MM.1S (cell line): Measurements from ENCODE around the gene CKLF.

ENCODE experiments used
- DNase-seq: peaks from one replicate; pipeline ENCODE4 v3.0.0-alpha.2; 2015
- H2AFZ ChIP-seq: fragments of 300-600 bp; sonication (generic); 2 replicates; pipeline ENCODE4 v1.6.0; 2016; ENCODE audit warnings: antibody characterized with exemption, low read length
- H3F3A ChIP-seq: fragments of 300-600 bp; sonication (generic); 2 replicates; pipeline ENCODE4 v1.6.1; 2016; ENCODE audit warnings: mild to moderate bottlenecking, antibody characterized with exemption, low read length, moderate library complexity, mixed read lengths; ENCODE audit not compliant: insufficient read depth
- H3K27ac ChIP-seq: fragments of 300-600 bp; sonication (generic); 2 replicates; pipeline ENCODE4 v1.5.1; 2016; ENCODE audit warnings: mild to moderate bottlenecking, low read length
- H3K27me3 ChIP-seq: fragments of 300-600 bp; sonication (generic); replicated peaks from 2 replicates; pipeline ENCODE4 v1.6.0; 2016; ENCODE audit warnings: low read length; ENCODE audit not compliant: insufficient read depth
- H3K36me3 ChIP-seq: fragments of 300-600 bp; sonication (generic); replicated peaks from 2 replicates; pipeline ENCODE4 v1.6.1; 2016; ENCODE audit warnings: mild to moderate bottlenecking, low read length, mixed read lengths; ENCODE audit not compliant: insufficient read depth
- H3K4me1 ChIP-seq: fragments of 300-600 bp; sonication (generic); 2 replicates; pipeline ENCODE4 v1.6.1; 2016; ENCODE audit warnings: low read length, mixed read lengths
- H3K4me2 ChIP-seq: fragments of 300-600 bp; sonication (generic); 2 replicates; pipeline ENCODE4 v1.6.0; 2016; ENCODE audit warnings: low read depth, low read length
- H3K4me3 ChIP-seq: fragments of 300-600 bp; sonication (generic); 2 replicates; pipeline ENCODE4 v1.5.1; 2016; ENCODE audit warnings: low read length, mixed read lengths
- H3K79me2 ChIP-seq: fragments of 300-600 bp; sonication (generic); 2 replicates; pipeline ENCODE4 v1.6.1; 2016; ENCODE audit warnings: mixed run types, low read length, mixed read lengths
- H3K9ac ChIP-seq: fragments of 300-600 bp; sonication (generic); 2 replicates; pipeline ENCODE4 v1.6.1; 2016; ENCODE audit warnings: low read length, mixed read lengths
- H3K9me2 ChIP-seq: fragments of 300-600 bp; sonication (generic); replicated peaks from 2 replicates; pipeline ENCODE4 v1.6.1; 2016; ENCODE audit warnings: mild to moderate bottlenecking, low read length, mixed read lengths; ENCODE audit not compliant: insufficient read depth
- H3K9me3 ChIP-seq: fragments of 300-600 bp; sonication (generic); replicated peaks from 2 replicates; pipeline ENCODE4 v1.6.1; 2016; ENCODE audit warnings: mild to moderate bottlenecking, low read length, mixed read lengths; ENCODE audit not compliant: insufficient read depth
- H4K20me1 ChIP-seq: fragments of 300-600 bp; sonication (generic); 2 replicates; pipeline ENCODE4 v1.6.1; 2016; ENCODE audit warnings: mild to moderate bottlenecking, low read length, moderate library complexity, mixed read lengths; ENCODE audit not compliant: insufficient read depth
- EZH2 ChIP-seq: fragments of 300-600 bp; sonication (generic); optimal IDR thresholded peaks from 2 replicates; pipeline ENCODE3; 2017; ENCODE audit warnings: low read depth, mild to moderate bottlenecking, antibody characterized with exemption, low read length, mixed read lengths
- EZH2phosphoT487 ChIP-seq: fragments of 300-600 bp; sonication (generic); IDR thresholded peaks from 2 replicates; pipeline ENCODE4 v1.6.1; 2018; ENCODE audit warnings: antibody characterized with exemption, low read length
- TF ChIP-seq, protein P1 (sequence below): fragments of 300-600 bp; sonication (generic); IDR thresholded peaks from 2 replicates; pipeline ENCODE4 v1.5.1; 2016; ENCODE audit warnings: antibody characterized with exemption, low read length, mixed read lengths

CKLF gene

DNA sequence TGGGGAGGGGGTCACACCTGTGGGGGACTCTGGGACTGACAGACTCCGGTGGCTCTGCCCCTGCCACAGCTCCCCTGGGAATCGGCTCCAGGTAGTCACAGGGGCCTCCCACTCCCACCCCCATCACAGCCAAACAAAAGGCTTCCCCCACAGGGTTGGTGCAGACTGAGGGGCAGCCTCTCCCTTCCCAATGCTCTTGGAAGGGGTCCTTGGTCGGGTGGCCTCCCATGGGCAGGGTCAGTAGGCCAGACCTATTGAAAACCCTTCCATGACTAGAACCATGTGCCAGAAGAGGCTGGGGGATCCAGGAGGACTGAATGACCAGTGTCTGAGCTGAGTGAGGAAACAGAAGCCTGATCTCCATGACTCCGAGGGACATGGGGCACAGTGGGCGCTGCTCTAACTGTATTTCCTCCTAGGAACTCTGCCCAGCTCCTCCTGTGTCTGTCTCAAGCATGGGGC lies 31.1 kb upstream of the CKLF start:
- Histone ChIP-seq H3K9me2 (no peaks in the 10 kb centered on the region), H3K79me2 (peaks cover 29% of the 10 kb centered on the region), H3K9me3 (no peaks in the 10 kb centered on the region), H3F3A (peaks cover 71% of the 10 kb centered on the region), H3K36me3 (no peaks in the 10 kb centered on the region), H3K27ac (peak overlapping the region; percentile 92), H2AFZ (no peak overlapping the region), H3K27me3 (no peaks in the 10 kb centered on the region), H3K4me2 (peak overlapping the region; percentile 77), H3K4me1 (peaks cover 86% of the 10 kb centered on the region), H3K9ac (peak overlapping the region; percentile 66), H4K20me1 (no peaks in the 10 kb centered on the region), H3K4me3 (no peak overlapping the region)
- TF ChIP-seq, protein P1, sequence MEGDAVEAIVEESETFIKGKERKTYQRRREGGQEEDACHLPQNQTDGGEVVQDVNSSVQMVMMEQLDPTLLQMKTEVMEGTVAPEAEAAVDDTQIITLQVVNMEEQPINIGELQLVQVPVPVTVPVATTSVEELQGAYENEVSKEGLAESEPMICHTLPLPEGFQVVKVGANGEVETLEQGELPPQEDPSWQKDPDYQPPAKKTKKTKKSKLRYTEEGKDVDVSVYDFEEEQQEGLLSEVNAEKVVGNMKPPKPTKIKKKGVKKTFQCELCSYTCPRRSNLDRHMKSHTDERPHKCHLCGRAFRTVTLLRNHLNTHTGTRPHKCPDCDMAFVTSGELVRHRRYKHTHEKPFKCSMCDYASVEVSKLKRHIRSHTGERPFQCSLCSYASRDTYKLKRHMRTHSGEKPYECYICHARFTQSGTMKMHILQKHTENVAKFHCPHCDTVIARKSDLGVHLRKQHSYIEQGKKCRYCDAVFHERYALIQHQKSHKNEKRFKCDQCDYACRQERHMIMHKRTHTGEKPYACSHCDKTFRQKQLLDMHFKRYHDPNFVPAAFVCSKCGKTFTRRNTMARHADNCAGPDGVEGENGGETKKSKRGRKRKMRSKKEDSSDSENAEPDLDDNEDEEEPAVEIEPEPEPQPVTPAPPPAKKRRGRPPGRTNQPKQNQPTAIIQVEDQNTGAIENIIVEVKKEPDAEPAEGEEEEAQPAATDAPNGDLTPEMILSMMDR, result no peak
- TF ChIP-seq EZH2phosphoT487, result no peak
- no peak for TF ChIP-seq EZH2
- DNase-seq, result no peak

DNA sequence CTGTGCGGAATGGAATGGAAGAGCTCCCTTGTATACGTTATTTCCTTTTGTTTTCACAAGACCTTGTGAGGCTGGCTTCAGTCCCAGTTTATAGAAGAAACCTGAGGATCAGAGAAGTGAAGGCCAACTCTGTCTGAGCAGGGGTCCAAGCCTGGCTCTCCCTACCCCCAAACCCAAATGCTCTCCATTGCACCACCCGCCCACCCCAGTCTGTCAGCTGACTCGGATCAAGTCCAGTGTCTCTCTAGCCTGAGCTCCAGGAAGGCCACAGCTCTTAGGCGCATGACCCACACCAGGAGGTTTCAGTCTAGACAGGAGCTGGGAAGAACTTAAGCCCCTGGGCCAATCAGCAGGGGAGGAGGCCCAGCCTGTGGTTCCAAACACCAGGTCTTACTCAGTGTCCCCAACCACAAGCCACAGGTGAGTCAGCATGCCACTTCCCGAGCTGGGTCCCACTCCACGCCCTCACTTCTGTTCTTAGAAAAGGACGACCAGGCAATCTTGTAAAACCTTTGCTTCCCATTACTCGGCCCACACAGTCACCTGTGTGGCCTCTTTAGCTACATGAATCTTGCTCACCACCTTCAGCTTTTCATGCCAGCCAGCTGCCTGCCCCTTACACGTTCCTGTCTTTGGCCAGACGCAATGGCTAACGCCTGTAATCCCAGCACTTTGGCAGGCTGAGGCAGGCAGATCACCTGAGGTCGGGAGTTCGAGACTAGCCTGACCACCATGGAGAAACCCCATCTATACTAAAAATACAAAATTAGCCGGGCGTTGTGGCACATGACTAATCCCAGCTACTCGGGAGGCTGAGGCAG lies 30.2 kb upstream of the CKLF start:
- peaks cover 29% of the 10 kb centered on the region for H3K79me2 ChIP-seq
- H2AFZ ChIP-seq, result no peak overlapping the region
- H3K4me3 ChIP-seq, result peak overlapping the region; percentile 15; the same call in 1 of the 2 replicates
- peak; percentile 96 for DNase-seq
- H3K36me3 ChIP-seq, result no peaks in the 10 kb centered on the region
- H3K27ac ChIP-seq, result peak overlapping the region; percentile 92
- no peaks in the 10 kb centered on the region for H3K9me3 ChIP-seq
- peaks cover 65% of the 10 kb centered on the region for H3F3A ChIP-seq
- no peaks in the 10 kb centered on the region for H3K27me3 ChIP-seq
- TF ChIP-seq, protein P1, result no peak
- TF ChIP-seq EZH2phosphoT487 (no peak), EZH2 (no peak)
- peak overlapping the region; percentile 66 for H3K9ac ChIP-seq
- peaks cover 83% of the 10 kb centered on the region for H3K4me1 ChIP-seq
- H3K9me2 ChIP-seq, result no peaks in the 10 kb centered on the region
- no peaks in the 10 kb centered on the region for H4K20me1 ChIP-seq
- H3K4me2 ChIP-seq, result peak overlapping the region; percentile 77

DNA sequence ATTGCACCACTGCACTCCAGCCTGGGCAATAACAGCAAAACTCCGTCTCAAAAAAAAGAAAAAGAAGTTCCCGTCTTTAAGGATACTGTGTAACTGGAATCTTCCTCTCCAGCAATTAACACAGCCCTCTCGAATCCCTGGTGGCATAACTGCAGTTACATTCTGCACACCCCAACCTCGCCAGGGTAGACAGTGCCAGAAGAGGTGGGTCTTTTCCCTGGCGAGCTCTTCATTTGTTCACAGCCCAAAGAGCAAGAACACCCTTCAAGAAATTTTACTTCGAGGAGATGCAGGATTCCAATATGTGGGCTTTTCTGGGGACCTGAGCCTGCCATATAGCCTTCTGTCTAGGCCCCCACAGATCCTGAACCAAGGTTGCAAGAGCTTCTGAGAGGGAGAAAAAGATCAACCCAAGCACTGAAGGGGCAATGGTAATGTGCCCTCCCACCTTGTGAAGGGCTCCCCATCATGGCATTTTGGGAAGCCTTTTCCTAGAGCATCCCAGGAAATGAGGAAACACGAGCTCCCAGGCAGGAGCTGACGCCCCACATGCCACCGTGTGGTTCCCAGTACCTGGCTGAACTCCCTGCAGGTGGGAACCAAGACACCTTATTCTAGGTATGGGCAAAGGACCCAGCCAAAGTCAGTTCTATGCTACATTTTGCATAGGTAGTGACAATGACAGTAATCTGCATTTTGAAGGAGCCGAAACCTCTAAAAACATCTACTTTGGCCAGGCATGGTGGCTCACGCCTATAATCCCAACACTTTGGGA lies 29.4 kb upstream of the CKLF start:
- Histone ChIP-seq H3K4me2 (peak overlapping the region; percentile 77), H3K9me3 (no peaks in the 10 kb centered on the region), H3K4me3 (no peak overlapping the region), H3K9ac (peak overlapping the region; percentile 66), H3K27me3 (no peaks in the 10 kb centered on the region), H2AFZ (no peak overlapping the region), H3K79me2 (peaks cover 23% of the 10 kb centered on the region), H3K4me1 (peaks cover 75% of the 10 kb centered on the region), H3K9me2 (no peaks in the 10 kb centered on the region), H3K27ac (peak overlapping the region; percentile 92), H3F3A (peaks cover 57% of the 10 kb centered on the region), H4K20me1 (no peaks in the 10 kb centered on the region), H3K36me3 (no peaks in the 10 kb centered on the region)
- TF ChIP-seq EZH2, result no peak
- TF ChIP-seq EZH2phosphoT487, result no peak
- TF ChIP-seq, protein P1, result no peak
- no peak for DNase-seq
